HG03442 (cell line): ENCODE data around the gene UBP1.
"Not testable (repeated sequence)": the region's sequence is repeated elsewhere in the genome, so short reads cannot be mapped to it uniquely, and the experiment has no call there.

Experiments
- ATAC-seq: cut with Tn5 transposase; IDR thresholded peaks from one replicate; pipeline ENCODE4 v1.9.1; 2021; ENCODE audit warnings: mild to moderate bottlenecking, moderate library complexity; ENCODE audit not compliant: unreplicated experiment

The UBP1 gene, protein sequence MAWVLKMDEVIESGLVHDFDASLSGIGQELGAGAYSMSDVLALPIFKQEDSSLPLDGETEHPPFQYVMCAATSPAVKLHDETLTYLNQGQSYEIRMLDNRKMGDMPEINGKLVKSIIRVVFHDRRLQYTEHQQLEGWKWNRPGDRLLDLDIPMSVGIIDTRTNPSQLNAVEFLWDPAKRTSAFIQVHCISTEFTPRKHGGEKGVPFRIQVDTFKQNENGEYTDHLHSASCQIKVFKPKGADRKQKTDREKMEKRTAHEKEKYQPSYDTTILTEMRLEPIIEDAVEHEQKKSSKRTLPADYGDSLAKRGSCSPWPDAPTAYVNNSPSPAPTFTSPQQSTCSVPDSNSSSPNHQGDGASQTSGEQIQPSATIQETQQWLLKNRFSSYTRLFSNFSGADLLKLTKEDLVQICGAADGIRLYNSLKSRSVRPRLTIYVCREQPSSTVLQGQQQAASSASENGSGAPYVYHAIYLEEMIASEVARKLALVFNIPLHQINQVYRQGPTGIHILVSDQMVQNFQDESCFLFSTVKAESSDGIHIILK

DNA sequence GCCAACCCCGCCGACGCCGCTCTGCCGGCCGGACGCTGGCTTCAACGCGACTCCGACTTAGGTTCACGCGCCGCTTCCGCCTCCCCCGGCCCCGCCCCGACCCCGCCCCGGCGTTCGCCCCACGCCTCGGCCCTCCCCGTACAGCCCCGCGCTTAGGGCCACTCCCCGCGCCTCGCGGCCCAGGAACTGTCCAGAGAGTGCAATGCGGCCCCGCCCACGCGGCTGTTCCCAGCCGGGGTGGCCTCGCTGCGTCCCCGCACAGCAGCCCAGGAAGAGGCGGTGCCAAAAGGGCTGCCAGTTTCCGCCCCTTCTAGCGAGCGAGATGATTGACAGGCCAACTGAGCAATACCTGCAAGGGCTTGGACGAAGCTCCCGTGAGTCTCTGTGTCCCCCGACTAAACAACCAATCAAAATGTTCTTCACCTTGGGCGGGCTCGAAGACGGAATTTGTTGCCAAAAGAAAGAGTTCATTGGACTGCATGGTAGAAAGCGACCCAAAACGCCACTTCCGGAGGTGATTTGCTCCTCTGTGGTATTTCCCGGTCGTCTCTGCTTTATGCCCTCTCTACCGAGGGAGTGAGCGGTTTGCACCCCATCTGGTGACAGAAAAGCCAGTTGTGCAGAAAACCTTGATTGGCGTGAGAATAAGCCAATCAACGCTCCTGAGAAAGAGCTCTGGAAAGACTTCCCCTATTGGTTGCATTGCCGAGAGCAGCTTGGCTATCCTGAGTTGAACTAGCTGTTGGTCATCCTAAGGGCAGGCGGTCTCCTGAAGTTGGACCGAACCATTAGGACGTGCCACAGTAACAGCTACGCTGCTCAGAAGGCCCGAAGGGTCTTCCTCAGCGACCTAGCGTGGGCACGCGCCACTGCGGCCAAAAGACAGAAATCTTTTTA is at the start of gene UBP1:
TSS of gene UBP1 (minus strand) at position 78 of the 897 bp plus-strand sequence. CDS start 557 bp downstream, outside the sequence.
- peak; percentile 84 for ATAC-seq

DNA sequence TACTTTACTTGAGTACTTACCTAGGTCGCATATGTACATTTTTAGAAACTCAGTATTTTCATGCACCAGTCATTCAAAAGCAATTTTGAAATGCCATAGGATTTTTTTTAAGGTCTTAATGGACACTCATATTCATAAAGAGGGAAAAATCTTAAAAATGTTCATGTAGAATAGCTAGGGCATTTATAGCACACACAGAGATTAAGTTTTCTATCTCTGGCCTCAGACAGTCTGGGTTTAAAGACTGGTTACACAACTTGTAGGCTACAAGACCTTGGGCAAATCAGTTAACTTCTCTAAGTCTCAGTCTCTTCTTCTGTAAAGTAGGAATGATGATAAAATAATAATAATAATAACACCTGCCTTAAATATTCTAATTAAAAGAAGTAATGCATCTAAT is 48.5 kb upstream of the UBP1 start:
- no peak for ATAC-seq

- no peak for ATAC-seq
Measured at GRCh38 chr3:33488246-33488645, 48.0 kb upstream of the UBP1 start.

DNA sequence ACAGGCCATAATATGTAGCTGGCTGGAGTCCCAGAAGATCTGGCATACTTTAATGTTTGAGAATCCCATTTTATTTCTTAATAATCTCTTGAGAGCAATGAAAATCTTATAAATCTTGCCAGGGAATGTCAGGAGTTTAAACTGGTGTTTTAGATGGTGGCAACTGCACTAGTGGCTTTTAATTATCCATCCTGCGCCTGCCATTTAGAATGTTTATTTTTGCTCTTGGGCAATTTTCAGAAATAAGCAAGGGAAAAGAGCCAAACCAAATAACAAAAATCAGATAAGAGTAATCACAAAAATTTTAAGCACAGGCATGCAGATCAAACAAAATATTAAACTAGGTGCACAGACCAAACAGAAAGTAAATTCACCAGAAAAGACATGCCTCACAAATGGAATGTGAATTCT is 41.9 kb upstream of the UBP1 start:
- ATAC-seq = no peak

- no peak for ATAC-seq
Measured at GRCh38 chr3:33474896-33475295, 34.7 kb upstream of the UBP1 start.

DNA sequence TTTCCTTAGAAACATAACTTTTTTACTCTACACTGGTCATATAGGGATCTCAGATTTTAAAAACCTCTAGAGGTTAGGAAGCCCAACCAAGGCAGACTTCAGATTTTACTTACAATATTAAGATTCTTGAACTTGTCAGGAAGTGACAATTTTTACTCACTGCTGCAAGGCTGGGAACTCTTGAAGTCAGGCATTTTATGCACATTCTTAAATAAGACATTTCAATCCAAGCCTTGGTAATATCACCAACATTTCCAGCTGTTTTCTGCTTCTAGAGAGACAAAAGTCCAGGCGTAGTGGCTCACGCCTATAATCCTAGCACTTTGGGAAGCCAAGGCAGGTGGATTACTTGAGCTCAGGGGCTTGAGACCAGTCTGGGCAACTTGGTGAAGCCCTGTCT is 33.6 kb upstream of the UBP1 start:
- no peak for ATAC-seq

DNA sequence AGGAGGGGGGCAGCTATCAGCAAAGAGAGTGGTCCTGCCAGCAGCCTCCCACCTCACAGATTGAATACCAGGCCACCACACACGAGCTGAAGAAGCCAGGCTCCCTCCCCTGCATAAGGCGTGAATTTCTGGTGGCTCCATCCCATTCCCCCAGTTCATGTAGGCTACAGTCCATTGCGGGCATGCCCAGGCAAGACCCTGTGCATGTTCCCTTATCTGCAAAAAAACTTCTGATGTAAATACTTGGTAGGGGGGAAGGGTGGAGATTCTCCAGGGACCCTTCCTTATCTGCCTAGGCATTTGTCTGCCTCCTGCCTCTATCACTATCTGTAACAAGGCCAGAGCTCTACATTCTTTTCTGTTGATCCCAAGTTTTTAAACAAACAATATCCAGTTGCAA is 27.6 kb upstream of the UBP1 start:
- no peak for ATAC-seq

DNA sequence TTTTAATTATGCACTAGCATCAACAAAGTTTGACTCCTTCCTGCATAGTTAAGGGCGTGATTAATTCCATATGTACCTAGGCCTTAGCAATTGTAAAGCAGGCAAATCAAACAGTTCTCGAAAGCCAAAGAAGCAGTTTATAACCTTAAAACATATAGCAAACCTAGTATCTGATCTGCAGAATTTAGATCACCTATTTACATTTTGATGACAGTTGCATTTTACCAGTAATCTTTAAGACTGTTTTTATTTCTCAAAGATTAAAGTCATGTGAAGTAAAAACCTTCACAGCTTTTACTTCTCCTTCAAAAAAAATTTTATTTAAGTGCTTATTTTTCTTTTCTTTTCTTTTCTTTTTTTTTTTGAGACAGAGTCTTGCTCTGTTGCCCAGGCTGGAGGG is 20.9 kb upstream of the UBP1 start:
- ATAC-seq = no peak

DNA sequence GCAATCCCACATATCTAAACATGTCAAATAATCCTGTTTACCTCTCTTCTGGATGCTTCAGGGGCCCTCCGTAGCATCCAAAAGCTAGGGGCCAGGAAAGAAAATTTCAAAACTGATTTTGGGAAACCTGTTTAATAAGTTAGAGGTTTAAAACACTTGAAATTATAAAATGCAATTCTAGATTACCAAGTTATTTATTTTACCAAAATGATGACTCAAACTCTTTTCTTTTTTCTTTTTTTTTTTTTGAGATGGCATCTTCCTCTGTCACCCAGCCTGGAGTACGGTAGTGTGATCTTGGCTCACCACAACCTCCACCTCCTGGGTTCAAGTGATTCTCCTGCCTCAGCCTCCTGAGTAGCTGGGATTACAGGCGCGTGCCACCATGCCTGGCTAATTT is 19.4 kb upstream of the UBP1 start:
- ATAC-seq = not testable (repeated sequence)

DNA sequence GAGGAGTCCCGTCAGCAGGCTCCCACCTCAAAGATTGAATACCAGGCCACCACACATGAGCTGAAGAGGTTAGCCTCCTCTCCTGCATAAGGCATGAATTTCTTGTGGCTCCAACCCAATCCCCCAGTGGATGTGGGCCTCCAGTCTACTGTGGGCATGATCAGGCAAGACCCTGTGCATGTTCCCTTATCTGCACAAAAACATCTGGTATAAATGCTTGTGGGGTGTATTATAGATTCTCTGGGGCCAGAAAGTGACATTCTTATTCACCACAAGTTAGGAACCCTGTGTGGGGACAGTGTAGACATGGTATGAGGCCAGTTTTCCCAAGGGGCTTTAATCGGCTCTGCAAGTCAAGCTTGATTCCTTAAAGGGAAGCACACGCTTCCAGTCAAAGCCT is 18.2 kb upstream of the UBP1 start:
- ATAC-seq = no peak

DNA sequence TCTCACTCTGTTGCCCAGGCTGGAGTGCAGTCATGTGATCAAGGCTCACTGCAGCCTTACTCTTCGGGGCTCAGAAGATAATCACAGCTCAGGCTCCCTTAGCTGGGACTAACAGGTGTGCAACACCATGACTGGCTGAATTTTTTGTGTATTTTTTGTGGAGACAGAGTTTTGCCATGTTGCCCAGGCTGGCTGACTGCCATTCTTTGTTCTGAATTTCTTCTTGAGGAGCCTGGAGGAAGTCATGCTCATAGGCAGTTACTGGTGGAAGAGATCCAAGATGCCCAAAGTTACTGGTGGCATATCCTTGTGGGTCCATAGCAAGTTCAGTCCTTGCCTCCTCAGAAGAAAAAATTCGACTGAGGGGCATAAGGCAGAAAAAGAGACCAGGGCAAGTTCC is 16.6 kb upstream of the UBP1 start:
- no peak for ATAC-seq

DNA sequence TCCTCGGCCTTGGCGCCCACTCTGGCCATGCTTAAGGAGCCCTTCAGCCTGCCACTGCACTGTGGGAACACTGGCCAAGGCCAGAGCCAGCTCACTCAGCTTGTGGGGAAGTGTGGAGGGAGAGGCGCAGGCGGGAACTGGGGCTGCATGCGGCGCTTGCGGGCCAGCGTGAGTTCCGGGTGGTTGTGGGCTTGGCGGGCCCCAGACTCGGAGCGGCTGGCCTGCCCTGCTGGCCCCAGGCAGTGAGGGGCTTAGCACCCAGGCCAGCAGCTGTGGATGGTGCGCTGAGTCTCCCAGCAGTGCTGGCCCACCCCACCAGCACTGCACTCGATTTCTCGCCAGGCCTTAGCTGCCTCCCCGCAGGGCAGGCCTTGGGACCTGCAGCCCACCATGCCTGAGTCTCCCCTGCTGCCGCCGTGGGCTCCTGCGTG is 13.1 kb upstream of the UBP1 start:
- ATAC-seq = no peak

- not testable (repeated sequence) for ATAC-seq
Measured at GRCh38 chr3:33451994-33452393, 11.8 kb upstream of the UBP1 start.

- ATAC-seq = no peak
Measured at GRCh38 chr3:33447958-33448357, 7.8 kb upstream of the UBP1 start.

GRCh38 chr3:33447256-33447625 is 7.0 kb upstream of the UBP1 start:
- not testable (repeated sequence) for ATAC-seq

DNA sequence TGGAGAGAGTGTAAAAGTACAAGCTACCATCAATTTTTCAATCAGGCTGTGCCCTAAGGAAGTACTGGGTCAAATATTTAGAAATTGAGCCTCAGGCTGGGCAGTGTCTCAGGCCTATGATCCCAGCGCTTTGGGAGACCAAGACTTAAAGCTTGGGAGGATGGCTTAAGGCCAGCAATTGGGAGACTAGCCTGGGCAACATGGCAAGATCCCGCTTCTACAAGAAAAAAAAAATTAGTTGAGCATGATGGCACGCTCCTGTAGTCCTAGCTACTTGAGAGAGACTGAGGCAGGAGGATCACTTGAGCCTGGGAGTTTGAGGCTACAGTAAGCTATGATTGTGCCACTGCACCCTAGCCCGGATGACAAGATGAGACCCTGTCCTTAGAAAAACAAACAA is 2.0 kb upstream of the UBP1 start:
- no peak for ATAC-seq

DNA sequence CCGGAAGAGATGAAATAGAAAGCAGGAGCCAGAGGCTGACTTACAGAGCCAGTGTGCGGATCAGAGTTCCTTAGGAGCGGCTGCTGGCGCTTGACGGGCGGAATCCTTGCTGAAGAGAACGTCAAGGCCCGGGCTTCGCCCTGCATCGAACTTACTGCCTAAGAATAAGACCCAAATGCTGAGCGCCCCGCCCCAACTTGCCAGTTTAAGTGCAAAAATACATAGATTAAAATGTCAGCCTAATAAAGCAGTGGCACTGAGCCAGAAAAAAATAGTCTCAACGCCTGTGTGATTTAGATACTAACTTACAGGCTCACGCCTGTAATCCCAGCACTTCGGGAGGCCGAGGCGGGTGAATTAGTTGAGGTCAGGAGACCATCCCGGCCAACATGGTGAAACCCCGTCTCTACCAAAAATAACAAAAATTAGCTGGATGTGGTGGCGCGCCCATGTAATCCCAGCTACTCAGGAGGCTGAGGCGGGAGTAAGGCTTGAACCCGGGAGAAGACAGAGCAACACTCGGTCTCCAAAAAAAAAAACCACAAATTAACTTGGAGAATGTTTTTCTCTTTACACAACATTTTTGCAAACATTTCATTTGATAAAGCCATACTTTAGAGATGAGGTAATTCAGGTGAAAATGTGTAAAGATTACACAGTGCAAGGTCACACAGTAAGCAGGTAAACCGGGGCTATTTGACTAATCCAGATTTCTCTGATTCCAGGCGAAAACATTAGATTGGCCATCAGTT is 1.2 kb upstream of the UBP1 start:
- ATAC-seq = peak; percentile 1

GRCh38 chr3:33439546-33440327 is 468 bp downstream of the UBP1 start:
- peak; percentile 12 for ATAC-seq

DNA sequence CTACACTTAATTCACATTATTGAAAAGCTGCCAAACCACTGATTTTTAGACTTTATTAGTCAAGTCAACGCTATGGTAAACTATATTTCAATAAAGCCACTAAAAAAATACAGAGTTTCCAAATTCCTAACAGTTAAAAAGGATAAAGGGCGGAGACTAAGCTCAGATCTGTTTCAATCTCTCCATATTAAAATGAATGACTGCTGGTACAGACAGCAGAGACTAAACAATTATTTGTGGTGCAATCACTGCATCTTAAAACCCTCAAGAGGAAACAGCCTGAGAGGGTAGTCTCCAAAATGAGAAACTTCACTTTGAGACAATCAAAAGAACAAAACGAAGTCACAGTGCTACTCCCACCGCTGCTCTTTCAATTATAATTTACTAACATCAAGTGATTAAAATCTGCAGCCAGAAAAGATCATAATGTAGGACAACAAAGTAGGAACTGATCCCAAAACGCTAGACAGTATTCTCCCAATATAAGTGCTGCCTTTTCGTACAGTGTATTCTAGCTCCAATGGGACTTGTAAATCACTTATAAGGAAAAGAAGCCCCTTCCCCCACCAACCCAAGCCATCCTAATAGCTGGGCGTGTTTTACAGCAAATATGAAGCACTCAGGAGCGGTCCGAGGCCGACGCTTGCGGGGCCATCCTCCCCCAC is 1.2 kb downstream of the UBP1 start:
- no peak for ATAC-seq

- no peak for ATAC-seq
Measured at GRCh38 chr3:33438284-33438668, 1.9 kb downstream of the UBP1 start.
